Measurements from ENCODE around the gene AGR2. TPM values are rescaled to one million over a fixed set of nuclear protein-coding genes. Genes with fewer than 3 reads are reported as not detected.
"Not testable (repeated sequence)": the region's sequence is repeated elsewhere in the genome, so short reads cannot be mapped to it uniquely, and the experiment has no call there.

Gene AGR2
- total RNA-seq, 2 donors from 2014 or later, result not detected

DNA sequence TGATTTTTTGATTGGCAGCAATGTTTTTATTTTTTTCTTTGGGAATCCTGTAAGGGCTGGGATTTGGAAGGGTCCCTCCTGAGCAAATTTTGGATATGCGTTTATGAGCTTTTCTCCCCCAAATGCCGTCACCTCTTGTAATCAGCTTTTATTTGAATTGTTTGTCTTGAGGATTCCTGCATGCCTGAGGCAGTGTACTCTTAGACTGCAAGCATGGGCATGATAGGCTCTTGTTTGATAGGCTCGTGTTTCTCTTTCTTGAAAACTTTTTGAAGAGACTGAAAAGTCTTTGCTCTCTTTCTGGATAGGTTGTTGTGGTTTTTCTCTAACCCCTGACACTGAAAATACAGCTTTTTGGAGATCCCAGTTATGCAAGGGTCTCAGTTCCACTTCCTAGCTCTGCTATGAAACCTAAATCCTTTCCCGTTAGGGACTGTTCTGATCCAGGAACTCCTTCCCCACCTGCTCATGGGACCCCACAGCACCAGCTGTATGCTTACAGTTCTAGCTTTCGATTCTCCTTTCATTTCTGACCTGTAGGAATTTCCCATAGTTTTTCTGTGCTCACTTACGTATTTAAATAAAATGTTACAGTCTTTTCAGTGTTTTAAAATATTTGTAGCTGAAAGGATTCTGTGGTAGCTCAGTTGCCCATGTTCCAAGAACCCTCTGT, 34.0 kb downstream of the AGR2 start:
- DNase-seq (ENCODE audit: low spot score), result no peak
- no peaks in the 10 kb centered on the region for H3K9me3 ChIP-seq
- H3K4me1 ChIP-seq, result no peaks in the 10 kb centered on the region
- TF ChIP-seq, protein P1, sequence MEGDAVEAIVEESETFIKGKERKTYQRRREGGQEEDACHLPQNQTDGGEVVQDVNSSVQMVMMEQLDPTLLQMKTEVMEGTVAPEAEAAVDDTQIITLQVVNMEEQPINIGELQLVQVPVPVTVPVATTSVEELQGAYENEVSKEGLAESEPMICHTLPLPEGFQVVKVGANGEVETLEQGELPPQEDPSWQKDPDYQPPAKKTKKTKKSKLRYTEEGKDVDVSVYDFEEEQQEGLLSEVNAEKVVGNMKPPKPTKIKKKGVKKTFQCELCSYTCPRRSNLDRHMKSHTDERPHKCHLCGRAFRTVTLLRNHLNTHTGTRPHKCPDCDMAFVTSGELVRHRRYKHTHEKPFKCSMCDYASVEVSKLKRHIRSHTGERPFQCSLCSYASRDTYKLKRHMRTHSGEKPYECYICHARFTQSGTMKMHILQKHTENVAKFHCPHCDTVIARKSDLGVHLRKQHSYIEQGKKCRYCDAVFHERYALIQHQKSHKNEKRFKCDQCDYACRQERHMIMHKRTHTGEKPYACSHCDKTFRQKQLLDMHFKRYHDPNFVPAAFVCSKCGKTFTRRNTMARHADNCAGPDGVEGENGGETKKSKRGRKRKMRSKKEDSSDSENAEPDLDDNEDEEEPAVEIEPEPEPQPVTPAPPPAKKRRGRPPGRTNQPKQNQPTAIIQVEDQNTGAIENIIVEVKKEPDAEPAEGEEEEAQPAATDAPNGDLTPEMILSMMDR (IDR thresholded peaks at IDR 0.05), result no peak
- no peaks in the 10 kb centered on the region for H3K27me3 ChIP-seq
- no peaks in the 10 kb centered on the region for H3K36me3 ChIP-seq
- no peak overlapping the region for H3K27ac ChIP-seq
- no peak overlapping the region for H3K4me3 ChIP-seq

DNA sequence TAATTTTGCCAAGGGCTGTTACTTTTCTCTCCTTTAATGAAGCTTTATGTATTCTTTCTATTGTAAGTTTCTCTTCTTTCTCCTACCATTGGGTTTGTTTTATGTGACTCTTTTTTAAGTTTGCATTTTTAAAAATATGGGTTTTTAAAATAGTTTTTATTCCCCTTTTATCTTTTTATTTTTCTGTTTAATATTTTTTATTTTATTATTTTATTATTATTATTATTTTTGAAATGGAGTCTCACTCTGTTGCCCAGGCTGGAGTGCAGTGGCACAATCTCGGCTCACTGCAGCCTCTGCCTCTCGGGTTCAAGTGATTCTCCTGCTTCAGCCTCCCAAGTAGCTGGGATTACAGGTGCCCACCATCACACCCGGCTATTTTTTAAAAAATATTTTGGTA, 34.8 kb downstream of the AGR2 start:
- H3K4me3 ChIP-seq; H3K36me3 ChIP-seq; H3K27me3 ChIP-seq; H3K4me1 ChIP-seq; H3K27ac ChIP-seq; H3K9me3 ChIP-seq; DNase-seq (ENCODE audit: low spot score): not testable (repeated sequence)

DNA sequence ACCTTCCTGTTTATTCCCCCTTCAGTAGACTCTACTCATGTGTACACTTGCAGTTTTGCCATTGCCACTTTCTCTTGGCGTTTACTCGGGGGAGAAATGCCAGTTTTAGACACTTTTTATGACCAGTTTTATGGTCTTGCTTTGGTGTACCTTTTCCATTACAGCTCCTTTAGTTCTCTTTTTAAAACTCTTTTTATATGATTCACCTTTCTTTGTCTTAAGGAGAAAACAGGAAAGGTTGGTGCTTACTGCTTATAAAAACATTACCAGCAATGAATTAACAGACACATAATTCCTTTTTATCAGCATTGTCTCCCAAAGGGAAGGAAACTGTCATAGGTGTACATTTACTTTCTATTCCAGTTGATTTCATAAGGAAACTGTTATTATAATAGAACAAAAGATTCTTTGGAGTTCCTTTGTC, 39.4 kb downstream of the AGR2 start:
- Histone ChIP-seq H3K36me3 (no peaks in the 10 kb centered on the region), H3K27me3 (no peaks in the 10 kb centered on the region), H3K27ac (peak overlapping the region; percentile 54 to 57), H3K9me3 (no peaks in the 10 kb centered on the region), H3K4me1 (no peaks in the 10 kb centered on the region), H3K4me3 (no peak overlapping the region)
- DNase-seq (ENCODE audit: low spot score), result no peak
- TF ChIP-seq, protein P1 (IDR thresholded peaks at IDR 0.05), result no peak

DNA sequence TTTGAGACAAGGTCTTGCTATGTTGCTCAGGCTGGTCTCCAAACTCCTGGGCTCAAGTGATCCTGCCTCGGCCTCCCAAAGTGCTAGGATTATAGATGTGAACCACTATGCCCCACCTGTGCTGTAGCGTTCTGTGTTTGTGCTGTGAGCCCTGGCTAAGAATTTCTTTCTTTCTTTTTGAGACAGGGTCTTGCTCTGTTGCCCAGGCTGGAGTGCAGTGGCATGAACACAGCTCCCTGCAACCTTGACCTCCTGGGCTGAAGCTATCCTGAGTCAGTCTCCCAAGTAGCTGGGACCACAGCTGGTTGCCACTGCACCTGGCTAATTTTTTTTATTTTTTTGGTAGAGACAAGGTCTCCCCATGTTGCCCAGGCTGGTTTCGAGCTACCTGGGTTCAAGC, 39.9 kb downstream of the AGR2 start:
- no peaks in the 10 kb centered on the region for H3K27me3 ChIP-seq
- DNase-seq (ENCODE audit: low spot score), result no peak
- H3K4me1 ChIP-seq, result no peaks in the 10 kb centered on the region
- TF ChIP-seq, protein P1 (IDR thresholded peaks at IDR 0.05), result no peak
- no peak overlapping the region for H3K4me3 ChIP-seq
- no peaks in the 10 kb centered on the region for H3K36me3 ChIP-seq
- H3K27ac ChIP-seq, result peak overlapping the region; percentile 54 to 57
- H3K9me3 ChIP-seq, result no peaks in the 10 kb centered on the region

DNA sequence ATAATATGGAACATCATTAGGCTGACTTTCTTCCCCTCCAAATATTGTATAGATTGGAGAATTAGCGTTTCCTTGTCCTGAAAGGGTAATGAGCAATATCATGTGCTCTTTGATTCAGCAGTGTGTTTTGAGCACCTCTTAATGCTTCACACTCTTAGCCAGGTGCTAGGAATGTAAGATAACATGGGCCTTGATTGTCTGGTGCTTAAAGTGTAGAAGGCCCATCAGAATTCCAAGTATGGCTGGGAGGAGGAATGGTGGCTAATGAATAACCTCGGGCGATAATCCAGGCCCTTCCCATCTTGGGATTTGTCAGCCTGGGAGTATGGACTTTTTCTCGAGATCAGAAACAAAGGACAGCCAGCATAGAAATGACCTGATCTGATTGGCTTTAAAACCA, 42.6 kb downstream of the AGR2 start:
- H3K27me3 ChIP-seq, result no peaks in the 10 kb centered on the region
- H3K27ac ChIP-seq, result no peak overlapping the region
- H3K36me3 ChIP-seq, result no peaks in the 10 kb centered on the region
- TF ChIP-seq, protein P1 (IDR thresholded peaks at IDR 0.05), result no peak
- no peak overlapping the region for H3K4me3 ChIP-seq
- H3K4me1 ChIP-seq, result no peaks in the 10 kb centered on the region
- H3K9me3 ChIP-seq, result no peaks in the 10 kb centered on the region
- no peak for DNase-seq (ENCODE audit: low spot score)

DNA sequence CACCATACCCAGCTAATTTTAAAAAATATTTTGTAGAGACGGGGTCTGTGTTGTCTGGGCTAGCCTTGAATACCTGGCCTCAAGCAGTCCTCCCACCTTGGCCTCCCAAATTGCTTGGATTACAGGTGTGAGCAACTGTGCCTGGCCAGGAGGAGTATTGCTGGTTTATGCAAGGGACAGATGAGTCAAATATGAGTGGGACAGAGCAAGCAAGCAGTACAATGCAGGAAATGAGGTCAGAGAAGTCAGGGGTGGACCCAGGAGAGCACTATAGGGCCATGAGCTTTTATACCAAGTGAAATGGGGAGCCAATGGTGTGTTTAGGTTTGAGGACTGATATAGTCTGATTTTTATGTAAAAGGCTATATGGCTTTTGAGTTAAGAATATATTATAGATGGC, 45.0 kb downstream of the AGR2 start:
- no peak overlapping the region for H3K4me3 ChIP-seq
- TF ChIP-seq, protein P1 (IDR thresholded peaks at IDR 0.05), result no peak
- no peaks in the 10 kb centered on the region for H3K4me1 ChIP-seq
- no peak for DNase-seq (ENCODE audit: low spot score)
- no peaks in the 10 kb centered on the region for H3K36me3 ChIP-seq
- H3K27ac ChIP-seq, result no peak overlapping the region
- H3K27me3 ChIP-seq, result no peaks in the 10 kb centered on the region
- no peaks in the 10 kb centered on the region for H3K9me3 ChIP-seq

Data from right atrium auricular region (tissue), 2 donors.